Activated naive CD4-positive, alpha-beta T cell (primary cell): ENCODE data around the gene SLC23A2.
"Not testable (repeated sequence)": the region's sequence is repeated elsewhere in the genome, so short reads cannot be mapped to it uniquely, and the experiment has no call there.

Experiments
- DNase-seq, 4 experiments: peaks; one replicate each; lab custom pipeline; 2025; lab: John Stamatoyannopoulos, UW

SLC23A2 gene

GRCh38 chr20:5008759-5009158 is 7.4 kb upstream of the SLC23A2 start:
- DNase-seq: no peak

DNA sequence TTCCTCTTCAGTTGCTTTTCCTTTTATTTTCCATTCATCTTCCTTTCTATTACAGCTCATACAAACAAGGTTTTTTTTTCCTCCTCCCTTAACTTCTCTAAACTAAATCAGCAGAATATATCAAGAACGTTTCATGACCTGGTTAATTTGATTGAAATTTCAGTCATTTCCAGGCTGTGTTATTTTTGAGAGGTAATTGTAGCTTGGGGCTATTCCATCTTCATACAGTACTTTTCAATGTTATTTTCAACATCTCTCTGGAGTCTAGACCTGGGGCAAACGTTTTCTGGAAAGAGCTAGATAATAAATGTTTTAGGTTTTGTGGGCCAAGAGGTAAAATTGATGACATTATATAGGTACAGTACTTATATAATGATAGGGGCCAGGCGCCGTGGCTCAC is 4.0 kb upstream of the SLC23A2 start:
- DNase-seq: no peak

- DNase-seq: not testable (repeated sequence)
Measured at GRCh38 chr20:5004825-5005224, 3.5 kb upstream of the SLC23A2 start.

DNA sequence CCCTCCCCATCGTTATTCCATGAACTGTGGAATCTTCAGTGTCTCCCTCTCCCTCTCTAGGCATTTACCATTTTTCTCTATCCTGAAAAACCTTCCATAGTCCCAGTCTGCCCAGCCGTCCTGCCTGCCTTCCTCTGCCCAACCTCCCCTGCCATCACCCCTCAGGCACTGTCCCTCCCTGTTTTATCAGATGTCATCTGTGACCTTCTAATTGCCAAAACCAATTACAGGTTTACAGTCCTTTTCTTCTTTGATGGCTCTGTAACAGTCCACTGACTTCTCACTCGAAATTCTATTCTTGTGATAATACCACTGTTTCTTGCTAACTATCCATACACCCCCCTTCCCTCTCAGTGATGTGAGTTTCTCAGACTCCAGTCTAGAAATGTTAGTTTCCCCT is 2.3 kb upstream of the SLC23A2 start:
- DNase-seq: no peak

- DNase-seq: no peak
Measured at GRCh38 chr20:5002077-5002413, 735 bp upstream of the SLC23A2 start.

DNA sequence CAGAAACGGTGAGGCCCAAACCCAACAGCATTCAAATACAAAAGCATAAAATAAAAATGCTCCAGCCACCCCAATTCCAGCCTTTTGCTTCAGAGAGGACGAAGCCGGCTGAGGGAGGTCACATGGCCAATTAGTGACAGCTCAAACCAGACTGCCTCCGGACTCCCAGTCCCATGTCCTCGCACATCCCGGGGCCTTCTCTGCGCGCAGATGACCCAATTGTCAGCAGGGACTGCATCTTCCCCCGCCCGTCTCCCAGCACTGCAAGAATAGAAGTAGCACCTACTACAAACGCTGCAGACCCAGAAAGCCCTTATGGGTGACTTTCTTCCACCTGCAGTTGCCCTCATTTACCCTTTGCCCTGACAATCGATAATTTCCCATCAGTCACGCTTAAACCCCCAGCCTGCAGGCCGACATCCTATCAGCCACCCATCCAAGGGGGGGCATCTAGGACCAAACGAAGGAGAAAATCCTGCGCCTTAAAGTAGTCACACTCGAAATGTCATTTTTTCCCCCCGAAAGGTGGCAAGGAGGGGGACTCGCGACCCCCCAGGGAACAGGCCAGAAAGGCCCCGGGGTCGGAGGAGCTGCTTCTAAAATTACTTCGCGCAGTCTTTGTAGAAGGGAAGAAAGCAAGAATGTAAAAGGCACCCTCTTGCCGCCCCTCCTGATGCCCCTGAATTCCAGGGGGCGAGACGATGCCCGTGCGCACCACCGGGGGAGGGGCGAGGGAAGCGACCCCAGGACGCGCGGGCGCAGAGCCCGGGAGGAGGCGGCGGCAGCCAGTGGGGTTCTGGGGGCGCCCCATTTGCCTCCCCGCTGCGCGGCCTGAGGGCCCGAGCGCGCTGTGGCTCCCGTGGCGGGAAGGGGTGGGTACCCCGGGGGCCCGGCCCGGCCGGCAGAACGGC is 792 bp downstream of the SLC23A2 start:
- peak in 1 of 4 experiments; percentile 14 for DNase-seq

DNA sequence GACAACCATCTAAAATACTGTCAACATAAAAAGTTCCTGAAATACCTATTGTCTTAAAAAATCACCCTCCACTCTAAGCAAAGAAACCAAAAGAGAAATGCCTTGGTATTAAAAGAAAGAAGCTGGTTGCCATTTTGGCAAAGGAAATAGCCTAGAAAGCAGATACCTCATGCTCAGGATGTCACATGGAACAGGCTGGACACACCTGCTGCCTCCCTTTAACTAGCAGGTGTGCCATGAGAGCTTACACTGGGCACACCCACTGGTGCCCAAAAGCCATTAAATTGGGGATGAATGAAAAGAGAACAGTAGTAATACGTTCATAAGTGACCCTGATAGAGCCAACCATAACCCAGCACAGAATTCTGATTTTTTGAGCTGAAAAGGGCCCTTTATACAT is 1.5 kb downstream of the SLC23A2 start:
- no peak for DNase-seq

DNA sequence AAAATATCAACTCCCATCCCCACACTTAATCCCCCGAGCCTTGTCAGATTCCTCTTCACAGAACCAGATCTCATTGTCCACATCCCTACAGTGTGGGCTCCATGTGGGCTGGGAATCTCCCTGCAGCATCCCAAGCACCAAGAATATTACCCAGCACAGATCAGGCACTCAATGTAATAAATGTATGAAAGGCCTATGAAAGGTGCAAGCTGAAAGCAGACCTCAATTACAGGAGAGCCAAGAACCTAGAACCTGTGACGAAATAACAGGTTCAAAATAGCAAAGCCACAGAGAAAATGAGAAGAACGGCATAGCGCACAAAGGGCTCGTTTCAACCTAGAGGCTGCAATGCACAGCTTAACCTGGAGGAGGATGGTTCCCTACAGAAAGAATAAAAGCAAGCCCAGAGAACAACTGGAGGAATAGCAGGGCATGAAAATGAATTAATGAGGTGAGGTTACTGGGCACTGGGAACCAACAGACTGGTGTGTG is 3.1 kb downstream of the SLC23A2 start:
- no peak for DNase-seq

DNA sequence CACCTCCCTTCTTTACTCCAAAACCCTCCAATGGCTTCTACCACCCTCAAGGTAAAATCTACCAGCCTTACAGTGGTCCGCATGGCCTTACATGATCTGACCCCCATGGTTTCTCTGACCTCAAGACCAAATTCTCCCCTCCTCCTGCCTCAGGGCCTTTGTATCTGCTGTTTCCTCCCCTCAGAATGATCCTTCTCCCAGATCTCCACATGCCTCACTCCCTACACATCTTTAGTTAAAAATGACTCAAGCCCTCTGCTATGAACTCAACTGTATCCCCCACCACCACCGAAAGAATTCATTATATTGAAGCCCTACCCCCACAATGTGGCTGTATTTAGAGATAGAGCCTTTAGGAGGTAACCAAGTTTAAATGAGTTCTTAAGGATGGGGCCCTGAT is 4.1 kb downstream of the SLC23A2 start:
- DNase-seq: no peak

- DNase-seq: no peak
Measured at GRCh38 chr20:4989570-4989969, 11.7 kb downstream of the SLC23A2 start.

GRCh38 chr20:4987130-4987529 is 14.2 kb downstream of the SLC23A2 start:
- DNase-seq: no peak

- DNase-seq: no peak
Measured at GRCh38 chr20:4985658-4986057, 15.7 kb downstream of the SLC23A2 start.

- DNase-seq: no peak
Measured at GRCh38 chr20:4982281-4982680, 19.0 kb downstream of the SLC23A2 start.

DNA sequence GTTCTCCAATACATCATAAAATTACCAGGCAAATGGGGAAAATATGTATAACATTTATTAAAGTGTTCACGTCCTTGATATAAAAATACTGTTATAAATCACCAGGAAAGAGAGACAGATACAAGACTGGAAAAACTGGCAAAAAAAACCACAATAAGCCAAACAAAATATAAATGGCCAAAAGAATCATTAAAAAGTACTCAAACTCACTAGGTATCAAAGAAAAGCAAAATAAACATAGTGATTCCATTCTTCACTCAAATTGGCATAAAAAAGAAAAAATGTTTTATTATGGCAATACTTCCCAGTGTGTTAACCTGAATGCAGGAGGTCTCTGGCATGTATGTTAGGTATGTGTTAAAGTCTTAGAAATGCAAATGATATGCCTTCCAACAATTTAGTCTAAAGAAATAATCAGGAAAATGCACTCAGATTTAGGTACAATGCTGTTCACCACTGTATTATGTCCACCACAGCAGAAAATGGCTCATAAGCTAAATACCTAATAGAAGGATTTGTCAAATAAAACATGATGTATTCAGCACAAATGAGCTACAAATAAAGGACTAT is 21.4 kb downstream of the SLC23A2 start:
- DNase-seq: no peak

DNA sequence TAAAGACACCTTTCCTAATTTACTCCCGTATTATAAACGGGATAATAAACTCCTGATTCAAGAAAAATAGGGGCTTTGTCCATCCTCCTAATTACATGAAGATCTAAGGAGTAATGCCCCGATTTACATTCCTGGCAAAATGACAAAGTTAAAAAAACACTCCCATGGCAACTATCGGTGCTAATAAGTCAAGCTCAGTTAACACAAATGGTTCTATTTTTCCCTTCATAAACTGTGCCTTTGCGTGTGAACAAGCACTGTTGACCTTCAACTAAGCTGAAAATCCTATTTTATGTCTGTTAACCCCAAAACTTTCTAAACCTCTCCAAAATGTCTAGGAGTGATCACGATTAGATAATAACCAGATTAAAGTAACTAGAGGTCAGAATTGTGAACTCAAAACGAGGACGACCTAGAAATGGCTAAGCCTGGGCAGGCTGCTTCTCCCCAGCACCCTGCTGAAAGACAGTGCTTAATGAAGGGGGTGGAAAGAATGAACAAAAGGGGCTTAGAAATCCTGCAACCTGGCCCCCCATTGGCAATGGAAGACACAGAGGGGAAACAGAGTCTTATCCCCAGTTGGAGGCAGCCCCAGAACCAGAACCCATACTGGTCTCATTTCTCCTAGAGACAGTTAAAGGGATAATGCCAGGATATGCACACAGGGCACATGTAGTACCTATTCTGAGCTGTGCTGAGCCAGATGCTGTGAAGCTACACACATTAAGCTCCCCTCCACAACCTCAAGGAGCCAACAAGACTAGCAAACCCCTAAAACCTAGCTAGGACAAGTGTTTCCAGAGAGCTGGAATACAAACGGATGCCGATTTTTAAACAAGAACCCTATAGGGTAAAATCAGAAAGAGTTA is 23.0 kb downstream of the SLC23A2 start:
- no peak for DNase-seq

- not testable (repeated sequence) for DNase-seq
Measured at GRCh38 chr20:4976014-4976413, 25.3 kb downstream of the SLC23A2 start.

DNA sequence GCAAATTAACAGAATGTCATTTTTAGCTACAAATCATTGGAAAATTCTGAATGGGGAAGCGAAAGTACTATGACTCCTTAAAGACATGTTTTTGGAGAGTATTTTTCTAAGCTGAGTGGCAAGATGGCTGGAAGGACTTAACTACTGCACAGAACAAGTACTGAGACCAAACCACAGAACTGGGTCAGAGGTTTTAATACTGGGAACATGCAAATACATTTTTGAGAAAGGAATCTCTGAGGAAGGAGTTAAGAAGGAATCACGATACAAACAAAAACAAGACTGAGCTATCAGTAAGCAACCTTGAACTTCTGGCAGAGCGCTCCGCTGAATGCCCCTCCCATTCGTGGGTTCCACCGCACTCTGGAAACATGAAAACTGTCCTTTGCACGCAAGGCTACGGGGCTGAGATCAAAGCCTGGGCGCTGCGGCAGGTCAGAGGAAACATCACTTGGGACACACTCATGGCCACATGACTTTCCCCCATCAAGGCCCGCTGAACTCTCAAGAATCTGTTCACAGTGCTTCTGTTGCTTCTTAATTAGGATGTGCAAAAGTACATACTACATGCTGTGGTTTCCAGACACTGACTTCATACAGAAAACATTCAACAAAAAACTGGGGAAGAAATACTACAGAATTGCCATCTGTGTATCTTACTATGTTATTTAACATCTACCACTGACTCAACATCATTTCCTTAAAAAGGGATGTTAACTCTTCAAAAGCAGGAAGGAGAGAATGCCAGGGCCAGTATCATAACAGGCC is 27.8 kb downstream of the SLC23A2 start:
- peak in 1 of 4 experiments; percentile 6 for DNase-seq

DNA sequence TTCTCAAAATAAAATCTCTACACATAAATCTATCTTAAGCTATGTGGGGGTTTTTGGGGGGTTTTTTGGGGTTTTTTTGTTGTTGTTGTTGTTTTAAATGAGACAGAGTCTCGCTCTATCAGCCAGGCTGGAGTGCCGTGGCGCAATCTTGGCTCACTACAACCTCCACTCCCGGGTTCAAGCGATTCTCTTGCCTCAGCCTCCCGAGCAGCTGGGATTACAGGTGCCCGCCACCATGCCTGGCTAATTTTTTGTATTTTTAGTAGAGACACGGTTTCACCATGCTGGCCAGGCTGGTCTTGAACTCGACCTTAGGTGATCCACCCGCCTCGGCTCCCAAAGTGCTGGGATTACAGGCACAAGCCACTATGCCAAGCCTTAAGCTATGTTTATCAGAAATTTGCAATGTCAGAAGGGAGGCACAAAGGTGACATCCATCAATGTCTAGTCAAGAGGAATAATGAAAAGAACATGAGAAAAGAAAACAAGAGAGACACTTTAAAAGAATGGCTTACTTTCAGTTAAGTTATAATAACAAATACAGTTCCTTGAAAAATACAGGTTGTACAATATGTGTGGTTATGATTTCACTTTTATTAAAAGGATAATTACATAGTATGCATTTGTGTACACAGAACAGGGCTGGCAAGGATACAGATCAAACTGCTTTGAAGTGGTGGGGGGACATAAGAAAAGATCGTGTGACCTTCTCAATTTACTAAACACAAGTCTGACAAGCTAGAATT is 28.6 kb downstream of the SLC23A2 start:
- no peak for DNase-seq

GRCh38 chr20:4971064-4971463 is 30.2 kb downstream of the SLC23A2 start:
- DNase-seq: no peak

DNA sequence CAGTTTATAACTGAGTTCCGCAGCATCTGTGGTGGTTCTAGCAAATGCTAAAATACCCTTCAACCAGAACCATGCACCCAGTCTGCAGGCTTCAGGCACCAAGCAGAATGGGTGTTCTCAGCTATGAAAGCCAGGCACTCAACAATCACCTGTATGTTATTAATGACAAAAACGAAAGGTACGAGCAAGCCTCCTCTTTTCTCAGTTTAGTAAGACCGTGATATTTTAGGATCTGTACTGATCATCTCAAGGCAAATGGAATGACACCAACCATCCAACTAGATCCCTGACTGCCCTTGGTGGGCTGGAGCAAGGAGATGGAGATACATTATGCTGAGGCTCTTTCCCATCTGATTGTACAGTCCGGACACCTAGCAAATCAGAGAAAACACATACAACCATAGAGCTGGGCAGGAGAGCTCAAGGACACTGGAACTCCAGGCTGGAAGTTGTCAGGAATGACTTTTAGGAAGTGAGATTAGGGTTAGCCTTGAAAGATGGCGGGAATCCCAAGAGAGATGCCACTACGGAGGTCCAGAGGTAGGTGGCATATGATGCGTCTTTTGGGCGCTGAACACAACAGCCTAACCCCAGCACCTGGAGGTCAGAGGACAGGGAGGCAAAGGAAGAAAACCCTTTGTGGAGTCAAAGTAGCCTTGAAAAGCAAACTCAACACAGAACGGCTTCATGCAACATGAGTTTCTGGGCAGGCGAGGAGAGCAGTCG is 33.4 kb downstream of the SLC23A2 start:
- no peak for DNase-seq
